NCI-H2196 treated with DMSO at 0.1 percent for 48 hours (cell line): ENCODE measurements around the gene MRPL28.
"Not testable (repeated sequence)": the region's sequence is repeated elsewhere in the genome, so short reads cannot be mapped to it uniquely, and the experiment has no call there.

ENCODE experiments used
- DNase-seq: peaks from one replicate; lab custom pipeline; 2025; ENCODE audit not compliant: unreplicated experiment; lab: John Stamatoyannopoulos, UW

The MRPL28 gene

DNA sequence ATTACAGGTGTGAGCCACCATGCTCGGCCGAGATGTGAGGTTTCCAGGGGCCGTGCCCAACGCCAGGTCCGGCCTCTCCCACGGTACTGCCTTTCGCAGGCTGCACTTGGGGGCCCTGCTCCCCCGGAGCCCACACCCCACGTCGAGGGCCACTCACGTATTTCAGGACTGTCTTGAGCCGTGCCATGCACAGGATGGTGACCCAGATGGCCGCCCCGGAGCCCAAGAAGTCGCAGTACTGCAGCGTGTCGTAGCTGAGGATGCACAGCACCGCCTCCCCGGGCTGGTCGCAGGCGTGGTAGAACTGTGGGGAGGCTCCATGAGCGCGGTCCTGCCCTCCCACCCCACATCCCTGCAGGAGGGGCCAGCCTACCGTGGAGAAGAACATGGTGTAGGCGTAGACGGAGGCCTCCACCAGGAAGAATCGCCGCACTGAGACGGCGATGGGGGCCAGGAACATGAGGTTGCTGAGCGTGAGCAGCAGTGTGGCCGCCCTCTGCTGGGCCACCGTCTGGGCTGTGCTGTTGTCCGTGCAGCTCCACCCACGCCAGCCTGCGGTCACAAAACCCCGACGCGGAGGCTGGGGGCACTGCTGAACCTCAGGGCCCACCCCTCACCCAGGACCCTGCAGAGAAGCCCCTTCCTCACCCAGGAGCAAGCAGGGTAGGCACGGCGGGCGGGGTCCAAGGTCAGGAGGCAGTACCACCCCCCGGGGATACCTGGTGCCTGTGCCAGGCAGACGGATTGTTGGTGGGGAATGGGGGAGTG is 3.7 kb upstream of the MRPL28 start:
- no peak for DNase-seq

DNA sequence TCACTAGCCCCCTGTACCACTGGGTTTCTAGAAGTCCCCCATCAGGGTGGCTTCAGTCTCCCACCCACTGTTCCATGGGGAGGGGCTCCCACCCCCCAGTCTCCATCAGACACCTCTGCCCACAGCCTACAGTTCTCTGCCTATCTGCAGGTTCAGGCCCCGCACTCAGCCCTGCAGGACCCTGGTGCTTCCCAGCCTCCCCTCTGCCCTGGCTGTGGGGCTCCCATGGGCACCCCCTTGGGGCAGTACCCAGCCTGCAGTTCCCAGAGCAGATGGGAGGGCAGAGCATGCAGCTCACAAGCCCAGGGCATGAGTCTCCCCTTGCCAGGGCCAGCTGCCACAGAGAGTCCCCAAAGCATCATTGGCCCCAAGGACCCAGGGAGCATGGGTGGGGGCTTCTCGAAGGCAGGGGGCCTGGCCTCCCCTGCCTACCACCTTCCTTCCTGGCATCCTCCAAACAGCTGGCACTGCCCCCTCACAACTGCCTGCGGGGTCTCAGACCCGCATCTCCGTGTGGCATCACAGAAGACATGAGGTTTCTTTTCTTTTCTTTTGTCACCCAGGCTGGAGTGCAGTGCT is 2.8 kb upstream of the MRPL28 start:
- no peak for DNase-seq

DNA sequence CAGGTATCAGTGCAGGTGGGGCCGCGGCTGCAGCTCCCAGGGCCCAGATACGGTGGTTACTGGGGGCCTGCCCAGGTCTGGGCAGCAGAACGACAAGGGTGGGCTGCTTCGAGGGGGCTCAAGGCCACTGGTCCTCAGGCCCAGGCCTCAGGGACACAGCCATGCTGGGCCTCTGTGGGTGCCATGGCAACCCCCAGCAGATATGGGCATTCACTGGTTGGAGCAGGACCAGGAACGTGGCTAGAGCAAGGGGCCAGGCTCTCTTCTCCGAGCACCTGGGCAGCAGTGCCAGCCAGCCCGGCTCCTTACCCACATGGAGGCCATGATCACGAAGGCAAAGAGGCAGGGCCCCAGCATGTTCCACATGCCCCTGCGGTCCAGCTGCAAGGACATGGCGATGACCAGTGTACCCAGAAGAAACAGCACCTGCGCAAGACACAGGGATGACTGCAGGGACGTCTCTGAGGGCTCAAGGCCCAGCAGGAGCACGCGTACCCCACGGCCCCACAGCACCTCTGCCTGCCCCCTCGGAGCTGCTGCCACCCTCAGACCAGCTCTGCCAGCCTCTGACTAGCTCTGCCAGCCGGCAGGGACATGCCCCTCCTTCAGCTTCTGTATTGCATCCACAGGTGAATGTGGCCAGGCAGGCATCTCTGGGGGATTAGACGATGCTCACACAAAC is 2.1 kb upstream of the MRPL28 start:
- no peak for DNase-seq

DNA sequence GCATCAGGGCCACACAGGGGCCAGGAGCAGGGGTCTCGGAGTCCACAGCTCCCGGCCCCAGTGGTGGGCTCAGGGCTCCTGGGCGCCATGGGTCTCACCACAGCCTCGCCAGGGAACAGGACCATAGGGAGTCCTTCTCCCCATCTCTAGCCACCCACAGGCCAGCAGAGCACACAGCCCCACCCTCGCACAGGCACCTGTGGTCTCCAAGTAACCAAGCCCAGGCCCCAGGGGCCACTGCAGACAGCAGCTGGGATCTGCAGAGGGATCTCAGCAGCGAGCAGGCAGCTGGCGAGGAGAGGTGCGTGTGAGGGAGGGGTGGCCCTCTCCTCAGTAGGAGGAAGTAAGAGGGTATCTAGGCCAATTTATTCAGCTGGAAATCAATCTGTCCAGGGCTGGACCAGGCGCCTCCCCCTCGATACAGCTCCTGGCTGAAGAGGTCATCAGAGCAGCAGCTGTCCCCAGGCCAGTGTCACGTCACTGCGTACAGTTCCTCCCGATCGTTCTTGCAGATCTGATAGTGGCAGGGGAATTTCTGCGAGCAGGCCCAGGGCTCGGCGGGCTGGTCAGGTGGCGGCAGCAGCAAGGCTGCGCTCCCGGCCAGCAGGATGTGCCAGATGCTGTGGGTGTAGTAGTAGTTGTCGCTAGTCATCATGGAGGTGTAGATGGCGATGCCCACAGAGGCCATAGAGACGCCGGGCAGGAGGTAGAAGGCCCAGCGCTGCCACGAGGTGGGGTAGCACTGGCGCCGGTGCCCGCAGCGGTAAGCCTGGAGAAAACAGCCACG is 1.4 kb upstream of the MRPL28 start:
- peak; percentile 91 for DNase-seq

DNA sequence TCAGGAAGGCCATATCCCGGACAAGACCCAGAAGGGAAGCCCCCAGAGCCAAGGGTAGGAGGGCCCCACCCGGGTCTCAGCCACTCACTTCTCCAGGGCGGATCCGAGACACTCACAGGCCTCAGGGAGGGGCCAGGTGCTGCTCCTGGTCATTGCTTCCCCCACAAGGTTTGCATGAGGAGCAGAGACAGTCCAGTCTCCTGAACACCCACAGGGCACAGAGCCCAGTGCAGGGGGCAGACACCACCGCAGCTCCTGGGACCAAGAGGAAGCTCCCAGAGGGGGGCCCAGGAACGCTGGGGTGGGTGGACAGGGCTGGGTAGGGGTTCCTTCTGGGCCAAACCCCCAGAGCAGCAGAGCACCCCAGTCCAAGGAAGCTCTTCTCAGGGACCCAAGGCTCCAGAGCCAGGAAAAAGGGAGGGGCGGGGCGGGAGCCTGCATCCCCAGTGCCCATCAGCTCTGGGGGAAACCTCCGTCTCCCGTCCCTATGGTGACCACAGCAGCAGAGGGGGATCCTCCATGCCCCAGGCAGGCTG is 709 bp upstream of the MRPL28 start:
- DNase-seq = no peak

DNA sequence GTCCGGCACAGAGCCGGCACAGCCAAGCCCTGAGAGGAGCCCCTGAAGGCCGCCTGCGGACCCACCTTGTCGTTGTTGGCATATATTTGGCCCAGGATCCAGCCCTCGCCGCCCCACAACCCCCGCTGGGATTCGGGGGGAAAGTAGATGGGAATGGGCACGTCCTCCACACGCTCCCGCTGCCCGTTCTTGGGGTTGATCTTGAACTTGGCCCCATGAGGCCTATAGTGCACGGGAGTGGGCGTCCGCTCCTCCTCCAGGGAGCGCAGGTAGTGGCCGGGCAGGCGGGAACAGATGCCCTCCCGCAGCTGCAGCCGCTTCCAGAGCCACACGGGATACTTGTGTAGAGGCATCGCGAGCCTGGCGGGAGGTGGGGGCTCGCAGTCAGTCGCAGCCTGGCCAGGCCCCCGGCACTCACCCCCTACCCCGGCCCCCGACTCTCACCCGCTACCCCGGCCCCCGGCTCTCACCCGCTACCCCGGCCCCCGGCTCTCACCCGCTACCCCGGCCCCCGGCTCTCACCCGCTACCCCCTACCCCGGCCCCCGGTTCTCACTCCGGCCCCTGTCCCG is 387 bp downstream of the MRPL28 start:
- no peak for DNase-seq

DNA sequence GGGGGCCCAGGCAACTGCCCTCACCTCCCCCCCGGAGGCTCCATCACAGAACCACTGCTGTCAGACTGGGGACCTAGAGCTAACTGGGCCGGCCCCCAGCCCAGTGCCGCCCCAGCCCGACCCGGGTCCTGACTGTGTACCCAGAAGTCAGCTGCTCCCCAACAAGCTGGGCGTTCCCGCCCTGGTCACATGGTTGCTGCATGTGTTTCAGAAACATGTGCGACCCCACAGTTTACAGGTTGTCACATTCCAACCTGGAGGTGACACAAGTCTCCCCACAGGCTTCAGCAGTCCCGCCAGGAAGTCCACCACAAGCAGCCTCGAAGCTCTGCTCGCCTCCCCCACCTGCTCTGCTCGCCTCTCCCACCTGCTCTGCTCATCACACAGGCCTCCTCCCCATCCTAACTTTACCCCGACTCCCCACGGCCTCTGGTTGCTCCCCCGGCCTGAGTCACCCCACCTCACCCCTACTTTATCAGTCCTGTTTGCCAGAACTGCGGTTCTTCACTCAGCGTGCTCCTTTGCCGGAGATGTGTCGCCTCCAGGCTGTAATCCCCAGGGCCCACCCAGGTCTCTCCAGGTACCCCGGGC is 968 bp downstream of the MRPL28 start:
- no peak for DNase-seq

DNA sequence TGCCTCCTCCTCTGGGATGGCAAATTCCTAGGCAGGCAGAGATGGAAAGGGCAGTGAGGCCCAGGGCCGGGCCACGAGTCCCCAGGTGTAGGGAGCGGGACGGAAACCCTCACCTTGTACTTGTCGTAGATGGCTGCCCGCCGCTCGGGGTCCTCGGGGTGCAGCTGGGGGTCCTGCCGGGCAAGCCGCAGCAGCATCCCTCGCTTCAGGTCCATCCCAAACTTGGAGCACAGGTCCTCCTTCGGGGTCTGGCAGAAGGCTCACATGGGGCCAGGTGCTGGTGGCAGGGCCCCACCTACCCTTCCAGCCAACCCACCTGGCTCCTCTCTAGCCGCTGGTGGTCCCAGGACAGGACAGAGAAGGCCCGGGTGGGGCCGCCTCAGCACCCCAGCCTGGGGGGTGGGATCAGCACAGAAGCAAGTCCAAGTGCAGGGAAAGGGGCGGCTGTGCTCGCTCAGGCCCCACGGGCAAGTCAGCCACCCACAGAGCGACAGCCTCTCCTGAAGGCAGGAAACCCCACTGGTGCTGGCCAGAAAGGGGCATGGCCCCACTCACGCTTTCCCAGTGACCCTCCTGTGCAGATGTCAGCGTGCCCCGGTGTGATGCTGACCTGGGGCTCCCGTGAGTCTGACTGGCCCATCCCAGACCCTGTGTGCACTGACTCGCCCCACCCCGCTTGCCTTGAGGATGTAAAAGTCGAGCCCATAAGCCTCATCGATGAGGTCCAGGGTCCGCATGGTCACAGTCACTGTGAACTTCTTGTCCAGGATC is 1.8 kb downstream of the MRPL28 start:
- no peak for DNase-seq

DNA sequence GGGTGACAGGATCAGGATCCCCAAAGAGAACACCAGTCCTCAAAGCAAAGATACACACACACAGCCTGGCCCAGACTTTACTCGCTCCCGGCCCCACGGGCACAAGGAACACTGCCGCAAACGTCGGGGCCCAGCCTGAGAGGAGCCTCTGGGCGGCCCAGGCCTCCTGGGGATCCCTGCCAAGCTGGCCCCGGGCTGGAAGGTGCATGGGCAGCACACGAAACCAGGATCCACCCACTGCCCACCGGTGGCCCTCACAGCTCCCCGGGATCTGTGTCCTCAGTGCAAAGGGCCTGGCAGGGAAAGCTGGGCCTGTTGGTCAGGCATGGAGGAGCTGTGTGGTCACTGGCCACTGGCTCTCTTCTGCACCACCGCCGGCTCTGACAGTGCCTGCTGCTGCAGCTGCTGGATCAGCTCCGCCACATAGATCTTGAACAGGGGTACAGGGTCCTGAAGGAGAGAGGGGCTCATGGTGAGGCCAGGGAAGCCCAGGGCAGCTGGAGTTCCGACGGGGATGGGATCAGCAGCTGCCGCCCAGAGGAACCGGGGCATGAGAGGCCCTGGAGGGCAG is 2.9 kb downstream of the MRPL28 start:
- no peak for DNase-seq

DNA sequence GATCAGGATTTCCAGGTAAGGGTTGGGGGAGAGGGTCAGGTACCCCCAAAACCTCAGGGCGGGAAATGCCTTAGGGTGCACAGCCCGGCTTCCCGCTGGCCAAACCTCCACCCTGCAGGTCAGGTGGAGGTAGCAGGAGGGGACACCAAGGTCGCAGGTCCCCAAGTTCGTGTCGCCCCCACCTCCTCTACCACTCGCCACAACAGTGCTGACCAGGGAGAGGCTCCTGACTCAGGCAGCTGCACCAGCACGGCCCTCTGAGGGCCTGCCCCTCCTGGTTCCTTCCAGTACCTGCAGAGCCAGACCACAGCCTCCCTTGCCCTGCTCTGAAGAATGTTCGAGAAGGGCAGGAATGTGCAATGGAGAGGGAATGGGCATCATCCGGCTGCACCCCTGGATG is 3.9 kb downstream of the MRPL28 start:
- no peak for DNase-seq

DNA sequence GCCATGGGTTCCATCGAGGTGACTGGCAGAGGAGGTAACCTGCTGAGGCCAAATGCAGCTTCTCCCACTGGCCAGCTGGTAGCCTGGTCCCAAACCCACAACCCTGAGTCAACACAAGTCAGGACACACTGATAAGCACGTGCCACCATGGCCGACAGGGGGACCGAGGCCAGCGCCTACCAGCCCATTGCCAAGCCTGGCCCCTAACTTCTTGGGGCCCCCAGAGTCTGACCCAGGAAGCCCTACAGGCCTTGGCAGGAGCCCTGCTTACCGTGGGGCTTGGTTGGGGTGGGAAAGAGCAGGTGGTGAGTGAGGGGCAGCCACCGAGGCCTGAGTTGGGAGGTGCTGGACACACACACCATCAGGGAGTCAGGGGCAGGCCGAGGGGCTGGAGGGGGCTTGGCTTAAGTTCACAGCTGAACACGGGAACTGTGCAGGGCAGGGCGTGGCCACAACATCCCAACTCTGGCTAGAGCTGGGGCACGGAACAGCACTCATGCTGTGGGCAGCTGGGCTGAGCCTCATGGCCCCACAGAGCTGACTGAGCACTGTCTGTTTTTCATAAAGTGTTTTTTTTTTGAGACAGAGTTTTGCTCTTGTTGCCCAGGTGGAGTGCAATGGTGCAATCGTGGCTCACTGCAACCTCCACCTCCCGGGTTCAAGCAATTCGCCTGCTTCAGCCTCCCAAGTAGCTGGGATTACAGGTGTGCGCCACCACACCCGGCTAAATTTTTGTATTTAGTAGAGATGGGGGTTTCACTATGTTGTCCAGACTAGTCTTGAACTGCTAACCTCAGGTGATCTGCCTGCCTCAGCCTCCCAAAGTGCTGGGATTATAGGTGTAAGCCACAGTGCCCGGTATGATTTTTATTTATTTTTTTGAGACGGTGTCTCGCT is 5.5 kb downstream of the MRPL28 start:
- no peak for DNase-seq

DNA sequence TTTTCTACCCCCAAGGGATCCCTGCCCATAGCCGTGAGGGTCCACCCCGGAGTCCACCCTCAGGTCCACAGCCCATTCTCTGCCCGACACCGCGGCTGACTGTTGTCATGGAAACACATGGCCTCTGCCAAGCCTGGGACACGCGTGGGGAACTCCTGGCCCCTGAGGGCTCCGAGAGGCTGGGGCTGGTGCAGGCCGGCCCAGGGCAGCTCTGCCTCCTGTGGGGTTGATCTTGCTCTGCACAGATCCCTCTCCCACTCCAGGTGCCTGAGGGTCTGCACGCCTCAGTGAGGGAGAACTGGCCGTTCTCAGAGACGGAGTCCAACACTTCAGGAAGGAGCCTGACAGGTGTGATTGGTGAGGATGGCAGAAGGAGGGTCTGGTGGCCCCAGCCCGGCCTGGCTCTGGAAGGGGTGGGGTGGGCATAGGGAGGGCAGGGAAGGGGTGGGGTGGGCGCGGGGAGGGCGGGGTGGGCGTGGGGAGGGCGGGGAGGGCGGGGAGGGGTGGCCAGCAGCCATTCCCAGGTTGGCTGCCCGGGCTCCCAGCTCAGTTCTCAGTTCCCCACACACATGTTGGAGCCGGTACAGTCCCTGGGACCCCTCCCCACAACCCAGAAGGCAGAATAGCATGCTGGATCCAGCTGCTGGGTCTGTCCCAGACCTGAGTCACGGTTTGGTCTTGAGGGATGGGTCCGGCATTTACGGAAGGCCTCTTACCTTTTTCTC is 6.4 kb downstream of the MRPL28 start:
- no peak for DNase-seq

DNA sequence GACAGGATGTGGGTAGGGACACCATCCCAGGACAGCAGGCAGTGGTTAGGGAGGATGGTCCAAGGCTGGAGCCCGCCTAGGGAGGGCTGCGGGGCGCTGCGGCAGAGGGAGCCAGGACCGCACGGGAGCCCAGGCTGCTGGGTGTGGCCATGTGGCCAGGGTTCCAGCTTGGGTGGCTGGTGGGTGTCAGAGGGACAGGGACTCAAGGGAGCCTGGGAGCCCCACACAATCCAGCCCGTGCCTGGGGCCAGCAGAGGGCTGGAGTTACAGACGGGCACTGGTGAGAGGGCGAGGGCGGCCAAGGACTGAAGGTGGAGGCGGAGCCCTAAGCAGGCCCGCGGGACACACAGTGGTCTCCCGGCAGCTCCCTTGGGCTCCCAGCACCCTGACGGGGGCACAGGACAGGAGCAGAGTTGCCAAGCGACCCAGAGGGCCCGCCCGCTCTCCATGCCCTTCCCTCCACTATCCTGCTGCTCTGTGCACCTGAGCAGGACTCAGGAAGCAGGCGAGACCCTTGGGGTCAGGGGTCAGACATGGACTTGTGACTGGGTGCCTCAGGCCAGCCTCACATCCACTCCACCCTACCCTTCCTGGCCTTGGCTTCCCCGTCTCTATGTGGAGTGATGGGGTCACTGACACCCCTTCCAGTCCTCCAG is 7.1 kb downstream of the MRPL28 start:
- DNase-seq = no peak

DNA sequence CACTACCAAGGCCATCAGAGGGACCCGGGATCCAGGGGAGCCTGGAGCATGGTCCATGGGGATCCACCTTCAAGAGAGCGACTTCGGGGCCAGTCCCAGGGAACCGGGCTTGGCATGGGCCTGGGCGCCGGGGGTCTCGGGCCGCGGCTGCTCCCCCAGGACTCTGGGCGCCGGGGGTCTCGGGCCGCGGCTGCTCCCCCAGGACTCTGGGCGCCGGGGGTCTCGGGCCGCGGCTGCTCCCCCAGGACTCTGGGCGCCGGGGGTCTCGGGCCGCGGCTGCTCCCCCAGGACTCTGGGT is 7.7 kb downstream of the MRPL28 start:
- DNase-seq = not testable (repeated sequence)

DNA sequence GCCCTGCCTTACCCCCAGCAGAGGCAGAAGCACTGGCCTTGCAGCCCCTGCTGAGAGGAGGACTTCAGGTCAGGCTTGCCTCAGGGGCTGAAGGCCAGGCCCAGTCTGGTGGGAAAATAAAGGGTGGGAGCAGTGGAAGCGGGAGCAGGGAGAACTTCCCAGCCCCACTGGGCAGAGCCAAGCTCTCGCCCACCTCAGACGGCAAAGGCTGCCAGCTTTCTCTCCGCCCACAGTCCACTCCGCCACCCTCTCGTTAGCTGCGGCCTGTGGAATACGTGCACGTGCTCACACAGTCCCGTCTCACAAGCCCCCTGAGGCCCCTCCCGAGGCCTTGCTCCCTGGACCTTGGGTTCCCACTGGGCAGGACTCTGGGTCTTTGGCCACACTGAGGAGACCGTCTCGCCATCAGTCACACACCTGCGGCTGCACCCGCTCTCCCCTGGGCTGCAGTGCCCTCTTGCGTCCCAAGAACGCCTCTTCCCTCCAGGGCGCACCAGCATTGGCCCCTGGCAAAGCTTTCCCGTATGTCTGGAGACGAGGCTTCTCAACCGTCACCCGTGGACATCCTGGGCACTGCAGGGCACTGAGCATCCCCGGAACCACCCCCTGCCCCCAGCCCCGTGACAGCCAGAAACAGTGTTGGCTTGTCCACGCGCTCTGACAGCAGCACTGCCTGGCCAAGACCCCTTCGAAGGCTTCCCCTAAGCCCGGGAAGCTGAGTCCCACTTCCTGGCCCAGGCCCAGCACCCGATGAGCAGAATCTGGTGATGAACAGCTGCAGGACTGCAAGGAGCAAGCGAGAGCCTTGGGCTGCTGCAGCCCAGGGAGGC is 8.3 kb downstream of the MRPL28 start:
- peak; percentile 77 for DNase-seq

DNA sequence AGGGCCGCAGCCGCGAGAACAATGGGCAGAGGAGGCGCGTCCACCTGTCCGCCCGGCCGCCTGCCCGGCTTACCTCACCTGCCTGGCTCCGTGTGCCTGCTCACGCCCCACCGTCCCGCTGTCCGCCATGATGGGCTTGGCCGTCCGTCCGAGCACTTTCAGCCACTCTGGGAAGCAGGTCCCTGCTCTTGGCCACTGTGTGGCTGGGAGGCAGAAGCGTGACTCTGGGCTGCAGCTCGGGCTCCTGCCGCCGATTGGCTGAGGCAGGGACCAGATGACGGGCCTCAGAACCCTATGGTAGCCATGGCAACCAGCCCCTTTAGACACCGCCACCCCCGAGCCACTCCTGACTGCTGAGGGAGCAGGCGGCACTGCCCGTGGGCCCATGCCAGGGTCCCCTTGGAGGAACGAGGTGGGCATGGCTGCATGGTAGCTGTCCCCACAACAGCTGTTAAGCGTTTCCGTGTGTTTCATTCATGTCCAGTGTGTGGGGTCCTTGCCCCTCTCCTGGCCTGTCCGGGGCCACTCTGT is 8.9 kb downstream of the MRPL28 start:
- DNase-seq = no peak
